H9 (cell line): ENCODE results near the gene TBCK. TPM values are rescaled to one million over a fixed set of nuclear protein-coding genes. Genes with fewer than 3 reads are reported as not detected.

Experiments
- DNase-seq: peaks from one replicate; pipeline ENCODE4 v3.0.0-alpha.2; 2017
- H2AFZ ChIP-seq: one replicate; pipeline ENCODE4 v1.6.1; 2013; ENCODE audit warnings: mild to moderate bottlenecking, low read length, control low read depth, moderate library complexity
- H2AK5ac ChIP-seq: 2 replicates; pipeline ENCODE4 v1.6.1; 2013; ENCODE audit warnings: low read length, control low read depth, mixed read lengths; ENCODE audit not compliant: insufficient read length
- H2BK120ac ChIP-seq: one replicate; pipeline ENCODE4 v1.6.1; 2013; ENCODE audit warnings: low read depth, mild to moderate bottlenecking, low read length, control low read depth, inconsistent platforms; ENCODE audit not compliant: poor library complexity, severe bottlenecking
- H2BK12ac ChIP-seq: 2 replicates; pipeline ENCODE4 v1.6.1; 2013; ENCODE audit warnings: low read length, control low read depth, mixed read lengths, low read depth; ENCODE audit not compliant: insufficient read length
- H2BK15ac ChIP-seq: 2 replicates; pipeline ENCODE4 v1.6.1; 2013; ENCODE audit warnings: low read depth, low read length, control low read depth
- H2BK20ac ChIP-seq: one replicate; pipeline ENCODE4 v1.6.1; 2013; ENCODE audit warnings: low read depth, mild to moderate bottlenecking, low read length, control low read depth, inconsistent platforms; ENCODE audit not compliant: poor library complexity, severe bottlenecking
- H2BK5ac ChIP-seq: 2 replicates; pipeline ENCODE4 v1.6.1; 2013; ENCODE audit warnings: low read length, control low read depth, mixed read lengths; ENCODE audit not compliant: insufficient read length
- H3K14ac ChIP-seq: 2 replicates; pipeline ENCODE4 v1.6.1; 2013; ENCODE audit warnings: low read length, control low read depth; ENCODE audit not compliant: insufficient read depth
- H3K18ac ChIP-seq: 2 replicates; pipeline ENCODE4 v1.6.1; 2013; ENCODE audit warnings: low read depth, mild to moderate bottlenecking, mixed read lengths, low read length, control low read depth; ENCODE audit not compliant: insufficient read length
- H3K23ac ChIP-seq: 2 replicates; pipeline ENCODE4 v1.6.1; 2013; ENCODE audit warnings: low read length, control low read depth, mixed read lengths, low read depth; ENCODE audit not compliant: insufficient read length
- H3K23me2 ChIP-seq: 2 replicates; pipeline ENCODE4 v1.6.1; 2013; ENCODE audit warnings: low read depth, mild to moderate bottlenecking, mixed read lengths, low read length, control low read depth; ENCODE audit not compliant: insufficient read length, poor library complexity, severe bottlenecking
- H3K27ac ChIP-seq: 2 replicates; pipeline ENCODE4 v1.5.1; 2013; ENCODE audit warnings: low read length, control low read depth, mixed read lengths, low read depth; ENCODE audit not compliant: insufficient read length
- H3K27me3 ChIP-seq: 2 replicates; pipeline ENCODE4 v1.6.1; 2013; ENCODE audit warnings: low read length, control low read depth, inconsistent platforms; ENCODE audit not compliant: insufficient read depth
- H3K4ac ChIP-seq: 2 replicates; pipeline ENCODE4 v1.6.1; 2013; ENCODE audit warnings: low read depth, mild to moderate bottlenecking, control low read depth, inconsistent platforms, low read length, moderate library complexity
- H3K4me1 ChIP-seq: 2 replicates; pipeline ENCODE4 v1.6.1; 2013; ENCODE audit warnings: low read length, control low read depth, inconsistent platforms; ENCODE audit not compliant: insufficient read depth
- H3K4me2 ChIP-seq: 2 replicates; pipeline ENCODE4 v1.6.1; 2013; ENCODE audit warnings: low read length, control low read depth, mixed read lengths; ENCODE audit not compliant: insufficient read length, insufficient read depth
- H3K56ac ChIP-seq: 2 replicates; pipeline ENCODE4 v1.6.1; 2013; ENCODE audit warnings: low read depth, mild to moderate bottlenecking, mixed read lengths, low read length, control low read depth; ENCODE audit not compliant: insufficient read length
- H3K79me1 ChIP-seq: 2 replicates; pipeline ENCODE4 v1.6.1; 2013; ENCODE audit warnings: low read depth, mild to moderate bottlenecking, moderate library complexity, low read length, control low read depth, inconsistent platforms; ENCODE audit not compliant: insufficient read depth, poor library complexity, severe bottlenecking
- H3K79me2 ChIP-seq: 2 replicates; pipeline ENCODE4 v1.6.1; 2013; ENCODE audit warnings: low read length, control low read depth, inconsistent platforms; ENCODE audit not compliant: insufficient read depth
- H3K9ac ChIP-seq: 2 replicates; pipeline ENCODE4 v1.6.1; 2013; ENCODE audit warnings: low read length, control low read depth, mixed read lengths; ENCODE audit not compliant: insufficient read length; ENCODE audit errors: extremely low read depth
- H3K9me3 ChIP-seq: one replicate; pipeline ENCODE4 v1.6.1; 2013; ENCODE audit warnings: low read depth, low read length, inconsistent platforms; ENCODE audit not compliant: control insufficient read depth
- H3T11ph ChIP-seq: one replicate; pipeline ENCODE4 v1.6.1; 2013; ENCODE audit warnings: mild to moderate bottlenecking, low read length, control low read depth, inconsistent platforms
- H4K20me1 ChIP-seq: one replicate; pipeline ENCODE4 v1.6.1; 2013; ENCODE audit not compliant: control insufficient read depth, insufficient read length, insufficient read depth
- H4K5ac ChIP-seq: 2 replicates; pipeline ENCODE4 v1.6.1; 2013; ENCODE audit warnings: low read depth, mild to moderate bottlenecking, mixed read lengths, low read length, control low read depth; ENCODE audit not compliant: insufficient read length
- H4K8ac ChIP-seq: replicated peaks from 2 replicates; pipeline ENCODE4 v1.6.1; 2013; ENCODE audit warnings: low read length, control low read depth, mixed read lengths, low read depth; ENCODE audit not compliant: insufficient read length
- H4K91ac ChIP-seq: 2 replicates; pipeline ENCODE4 v1.6.1; 2013; ENCODE audit warnings: low read depth, mild to moderate bottlenecking, moderate library complexity, mixed read lengths, low read length, control low read depth; ENCODE audit not compliant: insufficient read length
- H3K27ac Mint-ChIP-seq, 3 experiments: 2 replicates in 2 of 3; 3 replicates in 1 of 3; pipeline ENCODE4 v1.8.0; 2020 to 2021; ENCODE audit warnings: mixed read lengths in 3 of 3, mild to moderate bottlenecking in 1 of 3, moderate library complexity in 1 of 3
- H3K27me3 Mint-ChIP-seq: 2 replicates; pipeline ENCODE4 v1.8.0; 2021; ENCODE audit warnings: low read depth, mild to moderate bottlenecking, moderate library complexity, mixed read lengths
- H3K36me3 Mint-ChIP-seq, 3 experiments: 2 replicates in 2 of 3; 3 replicates in 1 of 3; pipeline ENCODE4 v1.8.0; 2020 to 2021; ENCODE audit warnings: low read depth in 3 of 3, mixed read lengths in 3 of 3; ENCODE audit not compliant: insufficient read depth in 1 of 3
- H3K4me1 Mint-ChIP-seq, 2 experiments: 2 replicates each; pipeline ENCODE4 v1.8.0; 2020; ENCODE audit warnings: mixed read lengths in 2 of 2
- H3K4me3 Mint-ChIP-seq, 2 experiments: 2 replicates in 1 of 2; 3 replicates in 1 of 2; pipeline ENCODE4 v1.8.0; 2020 to 2021; ENCODE audit warnings: mild to moderate bottlenecking in 2 of 2, mixed read lengths in 2 of 2, moderate library complexity in 1 of 2
- H3K9me3 Mint-ChIP-seq, 2 experiments: 2 replicates in 1 of 2; 3 replicates in 1 of 2; pipeline ENCODE4 v1.8.0; 2020; ENCODE audit warnings: mild to moderate bottlenecking in 2 of 2, mixed read lengths in 2 of 2, moderate library complexity in 1 of 2
- CTCF ChIP-seq: fragments of 200-600 bp; sonication (generic); conservative IDR thresholded peaks from 3 replicates; pipeline ENCODE4 v1.8.0; 2021; ENCODE audit warnings: antibody characterized with exemption, mild to moderate bottlenecking
- total RNA-seq: library from RNA; stranded (reverse); gene quantifications from 2 replicates; pipeline ENCODE4 v1.2.1, GENCODE V29; 2021

TBCK gene
- total RNA-seq, 1 experiment from 2014 or later: 22.1 TPM

DNA sequence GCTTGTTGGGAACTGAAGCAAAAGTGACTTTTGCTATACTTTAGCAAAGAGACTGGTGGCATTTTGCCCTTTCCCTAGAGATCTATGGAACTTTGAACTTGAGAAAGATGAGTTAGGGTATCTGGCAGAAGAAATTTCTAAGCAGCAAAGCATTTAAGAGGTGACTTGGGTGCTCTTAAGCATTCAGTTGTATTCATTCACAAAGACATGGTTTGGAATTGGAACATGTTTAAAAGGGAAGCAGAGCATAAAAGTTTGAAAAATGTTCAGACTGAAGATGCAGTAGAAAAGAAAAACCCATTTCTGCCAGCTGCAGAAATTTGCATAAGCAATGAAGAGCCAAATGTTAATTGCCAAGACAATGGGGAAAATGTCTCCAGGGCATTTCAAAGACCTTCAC is 21.9 kb upstream of the TBCK start:
- Histone ChIP-seq H3K23me2 (no peaks in the 10 kb centered on the region), H4K5ac (no peak overlapping the region), H2AFZ (no peak overlapping the region), H2AK5ac (no peak overlapping the region), H3K79me2 (no peaks in the 10 kb centered on the region), H4K8ac (no peak overlapping the region), H3K9ac (no peak overlapping the region), H3K4ac (no peak overlapping the region), H3T11ph (no peak overlapping the region), H3K23ac (no peak overlapping the region), H3K4me2 (no peak overlapping the region), H3K4me1 (no peaks in the 10 kb centered on the region), H3K79me1 (no peaks in the 10 kb centered on the region), H2BK120ac (no peak overlapping the region), H3K14ac (no peak overlapping the region), H3K18ac (no peak overlapping the region), H3K27ac (no peak overlapping the region), H2BK12ac (no peak overlapping the region), H2BK15ac (no peak overlapping the region), H2BK20ac (no peak overlapping the region), H3K27me3 (no peaks in the 10 kb centered on the region), H4K91ac (no peak overlapping the region), H2BK5ac (no peak overlapping the region), H4K20me1 (no peaks in the 10 kb centered on the region), H3K56ac (no peak overlapping the region), H3K9me3 (no peaks in the 10 kb centered on the region)
- H3K36me3 Mint-ChIP-seq: peaks cover 33 to 58% (median 49%) of the 10 kb centered on the region in 3 experiments
- no peak for DNase-seq
- H3K27me3 Mint-ChIP-seq: no peaks in the 10 kb centered on the region
- no peak for TF ChIP-seq CTCF
- H3K4me1 Mint-ChIP-seq: no peaks in the 10 kb centered on the region
- H3K27ac Mint-ChIP-seq: no peak overlapping the region
- H3K4me3 Mint-ChIP-seq: no peak overlapping the region
- peaks cover 3 to 4% of the 10 kb centered on the region in 2 experiments; a peak in 3 of 5 replicates for H3K9me3 Mint-ChIP-seq
